AML-193 (cell line): ENCODE measurements around the gene TUBB.
"Not testable (repeated sequence)": the region's sequence is repeated elsewhere in the genome, so short reads cannot be mapped to it uniquely, and the experiment has no call there.

Experiments
- DNase-seq, 2 experiments: peaks; one replicate each; lab custom pipeline; 2025; lab: John Stamatoyannopoulos, UW

TUBB gene

GRCh38 chr6:30760549-30760948 is 40.4 kb downstream of the TUBB start:
- DNase-seq, result no peak

GRCh38 chr6:30761791-30762429 is 41.8 kb downstream of the TUBB start:
- DNase-seq, result no peak

GRCh38 chr6:30763155-30763617 is 43.0 kb downstream of the TUBB start:
- DNase-seq, result no peak

- no peak for DNase-seq
Measured at GRCh38 chr6:30763618-30764489, 43.7 kb downstream of the TUBB start.

- not testable (repeated sequence) for DNase-seq
Measured at GRCh38 chr6:30764490-30765043, 44.4 kb downstream of the TUBB start.

- not testable (repeated sequence) for DNase-seq
Measured at GRCh38 chr6:30765495-30765894, 45.3 kb downstream of the TUBB start.

GRCh38 chr6:30766461-30767157 is 46.5 kb downstream of the TUBB start:
- DNase-seq, result no peak

GRCh38 chr6:30767158-30767943 is 47.2 kb downstream of the TUBB start:
- DNase-seq, result no peak

- no peak for DNase-seq
Measured at GRCh38 chr6:30767944-30768301, 47.8 kb downstream of the TUBB start.

- no peak for DNase-seq
Measured at GRCh38 chr6:30768634-30769087, 48.5 kb downstream of the TUBB start.

GRCh38 chr6:30769088-30769852 is 49.1 kb downstream of the TUBB start:
- peak in 1 of 2 experiments; percentile 28 for DNase-seq

- DNase-seq, result no peak
Measured at GRCh38 chr6:30769853-30770524, 49.8 kb downstream of the TUBB start.

- DNase-seq, result no peak
Measured at GRCh38 chr6:30770592-30770991, 50.4 kb downstream of the TUBB start.

GRCh38 chr6:30774701-30775100 is 54.5 kb downstream of the TUBB start:
- no peak for DNase-seq
